Measurements from ENCODE around the gene DCDC1. TPM values are rescaled to one million over a fixed set of nuclear protein-coding genes. Genes with fewer than 3 reads are reported as not detected.

Gene DCDC1
- total RNA-seq, 4 donors from 2014 or later: 0.26 to 8.0 (median 1.5) TPM

DNA sequence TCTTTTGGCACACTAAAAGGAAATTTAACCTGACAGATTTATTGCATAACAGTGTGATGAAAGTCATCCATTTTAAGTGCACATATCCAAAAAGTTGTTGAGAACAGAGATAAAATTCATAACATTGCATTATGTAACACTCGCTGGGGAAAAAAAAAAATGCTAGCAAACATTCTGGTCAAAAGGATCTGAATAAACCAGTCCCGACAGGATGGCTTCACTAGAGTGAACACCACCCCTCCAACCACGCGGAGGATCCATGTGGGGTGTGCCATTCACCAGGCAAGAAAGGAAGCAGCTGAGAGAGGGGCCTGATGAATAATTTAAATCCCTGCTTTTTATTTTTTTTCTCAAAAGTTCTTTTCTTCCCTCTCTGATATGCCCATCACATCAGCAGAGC lies 258.7 kb downstream of the DCDC1 start:
- H3K4me3 ChIP-seq: no peak overlapping the region
- intact Hi-C loops (cut with DNase I; ENCODE audit: low total_unique reads): no loop called here
- H3K4me1 ChIP-seq: no peaks in the 10 kb centered on the region
- no peak for DNase-seq
- no peaks in the 10 kb centered on the region for H3K9me3 ChIP-seq
- TF ChIP-seq, protein P1, sequence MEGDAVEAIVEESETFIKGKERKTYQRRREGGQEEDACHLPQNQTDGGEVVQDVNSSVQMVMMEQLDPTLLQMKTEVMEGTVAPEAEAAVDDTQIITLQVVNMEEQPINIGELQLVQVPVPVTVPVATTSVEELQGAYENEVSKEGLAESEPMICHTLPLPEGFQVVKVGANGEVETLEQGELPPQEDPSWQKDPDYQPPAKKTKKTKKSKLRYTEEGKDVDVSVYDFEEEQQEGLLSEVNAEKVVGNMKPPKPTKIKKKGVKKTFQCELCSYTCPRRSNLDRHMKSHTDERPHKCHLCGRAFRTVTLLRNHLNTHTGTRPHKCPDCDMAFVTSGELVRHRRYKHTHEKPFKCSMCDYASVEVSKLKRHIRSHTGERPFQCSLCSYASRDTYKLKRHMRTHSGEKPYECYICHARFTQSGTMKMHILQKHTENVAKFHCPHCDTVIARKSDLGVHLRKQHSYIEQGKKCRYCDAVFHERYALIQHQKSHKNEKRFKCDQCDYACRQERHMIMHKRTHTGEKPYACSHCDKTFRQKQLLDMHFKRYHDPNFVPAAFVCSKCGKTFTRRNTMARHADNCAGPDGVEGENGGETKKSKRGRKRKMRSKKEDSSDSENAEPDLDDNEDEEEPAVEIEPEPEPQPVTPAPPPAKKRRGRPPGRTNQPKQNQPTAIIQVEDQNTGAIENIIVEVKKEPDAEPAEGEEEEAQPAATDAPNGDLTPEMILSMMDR (IDR thresholded peaks at IDR 0.05): no peak
- no peak for TF ChIP-seq POLR2A (IDR thresholded peaks at IDR 0.05)
- no peaks in the 10 kb centered on the region for H3K36me3 ChIP-seq
- no peaks in the 10 kb centered on the region for H3K27me3 ChIP-seq
- no peak overlapping the region for H3K27ac ChIP-seq

DNA sequence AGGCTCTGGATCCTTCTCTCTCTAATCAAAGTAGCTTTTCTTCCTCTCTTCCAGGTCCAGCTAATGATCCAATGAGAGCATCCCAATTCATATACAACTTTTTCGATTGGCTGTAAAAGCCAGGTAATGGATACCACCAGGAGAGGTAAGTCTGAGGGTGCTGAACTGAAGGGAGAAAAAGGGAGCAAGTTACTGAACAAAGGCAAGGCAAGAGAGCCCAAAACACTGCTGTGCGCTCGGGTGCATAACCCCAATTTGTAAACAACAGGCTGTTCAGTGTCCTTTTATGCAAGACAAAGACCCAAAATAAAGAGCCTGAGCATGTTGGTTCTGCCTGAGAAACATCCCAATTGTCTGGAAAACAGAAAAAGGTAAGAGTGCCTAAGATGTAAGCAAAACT lies 260.1 kb downstream of the DCDC1 start:
- no peak for TF ChIP-seq POLR2A (IDR thresholded peaks at IDR 0.05)
- TF ChIP-seq, protein P1 (IDR thresholded peaks at IDR 0.05): no peak
- H3K4me3 ChIP-seq: no peak overlapping the region
- intact Hi-C loops (cut with DNase I; ENCODE audit: low total_unique reads): no loop called here
- H3K27ac ChIP-seq: no peak overlapping the region
- H3K36me3 ChIP-seq: no peaks in the 10 kb centered on the region
- no peaks in the 10 kb centered on the region for H3K4me1 ChIP-seq
- no peak for DNase-seq
- H3K9me3 ChIP-seq: no peaks in the 10 kb centered on the region
- H3K27me3 ChIP-seq: no peaks in the 10 kb centered on the region

DNA sequence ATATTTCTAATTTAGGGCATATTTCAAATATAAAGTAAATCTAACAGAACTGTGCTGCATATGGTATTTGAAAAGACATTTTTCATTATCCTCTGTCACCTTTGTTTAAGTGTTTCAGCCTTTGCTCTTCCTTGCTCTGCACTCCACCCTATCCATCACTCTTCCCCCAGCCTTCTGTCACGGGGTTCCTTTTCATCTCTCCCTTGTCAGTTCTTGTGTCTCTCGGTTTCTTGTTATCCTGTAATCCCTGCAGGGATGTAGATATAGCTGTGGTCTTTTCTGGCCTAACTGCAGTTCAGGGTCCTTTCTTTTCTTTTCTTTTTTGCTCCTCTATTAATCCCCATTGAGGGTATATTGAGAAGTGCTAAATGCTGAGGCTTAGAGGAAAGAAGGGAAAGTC lies 261.9 kb downstream of the DCDC1 start:
- DNase-seq: no peak

DNA sequence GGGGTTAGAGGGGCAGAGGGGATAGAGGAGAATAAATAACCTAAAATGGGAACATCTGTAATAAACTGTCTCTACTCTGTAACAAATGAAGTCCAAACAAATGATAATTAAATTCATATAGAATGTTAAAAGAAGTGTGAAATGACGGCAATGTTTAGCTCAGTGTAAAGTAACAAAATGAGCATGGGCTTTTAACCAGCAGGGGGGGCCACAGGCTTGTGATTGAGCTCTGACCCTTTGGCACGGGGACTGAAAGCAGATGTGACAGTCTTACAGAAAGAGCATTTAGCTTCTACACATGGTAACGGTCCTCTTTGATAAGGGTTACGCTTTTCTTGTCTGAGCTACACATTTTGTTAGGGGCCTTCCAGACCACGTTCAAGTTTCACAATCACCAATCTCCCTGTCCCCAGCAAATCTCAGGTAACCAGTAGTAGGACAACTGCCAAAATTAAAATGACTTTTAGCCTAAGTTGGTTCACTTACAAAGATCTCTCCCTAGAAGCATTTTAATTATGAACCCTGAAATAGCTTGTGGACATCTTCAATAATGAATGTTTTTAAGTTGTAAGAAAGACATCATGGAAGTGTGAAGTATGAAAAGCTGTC lies 262.5 kb downstream of the DCDC1 start:
- Histone ChIP-seq H3K4me3 (no peak overlapping the region), H3K9me3 (no peaks in the 10 kb centered on the region), H3K4me1 (no peaks in the 10 kb centered on the region), H3K36me3 (no peaks in the 10 kb centered on the region), H3K27me3 (no peaks in the 10 kb centered on the region), H3K27ac (no peak overlapping the region)
- intact Hi-C loops (cut with DNase I; ENCODE audit: low total_unique reads): no loop called here
- DNase-seq: peak in 1 of 2 donors; percentile 14
- no peak for TF ChIP-seq POLR2A (IDR thresholded peaks at IDR 0.05)
- TF ChIP-seq, protein P1 (IDR thresholded peaks at IDR 0.05): peak in 3 of 4 experiments; percentile 24 to 30 (median 27)

More for the DNA sequence above, 261.9 kb downstream of the DCDC1 start:
- H3K27me3 ChIP-seq: no peaks in the 10 kb centered on the region
- no peaks in the 10 kb centered on the region for H3K36me3 ChIP-seq
- intact Hi-C loops (cut with DNase I; ENCODE audit: low total_unique reads): no loop called here
- TF ChIP-seq POLR2A (IDR thresholded peaks at IDR 0.05): no peak
- TF ChIP-seq, protein P1 (IDR thresholded peaks at IDR 0.05): no peak
- H3K27ac ChIP-seq: no peak overlapping the region
- no peaks in the 10 kb centered on the region for H3K9me3 ChIP-seq
- H3K4me1 ChIP-seq: no peaks in the 10 kb centered on the region
- H3K4me3 ChIP-seq: no peak overlapping the region

DNA sequence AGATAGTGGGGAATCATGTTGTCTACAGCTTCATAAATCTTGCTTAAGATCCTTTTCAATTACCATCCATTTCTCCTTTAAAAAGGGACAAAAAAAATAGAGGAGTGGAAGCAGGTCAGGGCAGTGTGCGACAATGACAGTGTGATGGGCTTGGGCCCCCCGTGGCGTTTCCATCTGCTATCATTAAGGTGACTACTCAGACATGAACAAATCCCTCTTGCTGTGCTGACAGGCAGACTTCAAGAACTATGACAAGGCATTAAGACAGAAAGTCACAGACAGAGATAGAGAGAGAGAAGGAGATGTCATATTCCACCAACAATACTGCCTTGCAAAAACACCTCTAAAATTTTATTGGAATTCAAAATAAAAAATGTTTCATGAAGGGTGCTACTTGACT lies 263.2 kb downstream of the DCDC1 start:
- no peak for DNase-seq
- no peak overlapping the region for H3K4me3 ChIP-seq
- no peaks in the 10 kb centered on the region for H3K27me3 ChIP-seq
- H3K36me3 ChIP-seq: no peaks in the 10 kb centered on the region
- no peaks in the 10 kb centered on the region for H3K4me1 ChIP-seq
- H3K27ac ChIP-seq: no peak overlapping the region
- intact Hi-C loops (cut with DNase I; ENCODE audit: low total_unique reads): no loop called here
- no peaks in the 10 kb centered on the region for H3K9me3 ChIP-seq
- TF ChIP-seq, protein P1 (IDR thresholded peaks at IDR 0.05): no peak
- no peak for TF ChIP-seq POLR2A (IDR thresholded peaks at IDR 0.05)

Measured in uterus (tissue), 4 donors.